ENCODE data around the gene HS3ST5. TPM values are rescaled to one million over a fixed set of nuclear protein-coding genes. Genes with fewer than 3 reads are reported as not detected.

The HS3ST5 gene
- total and polyA plus RNA-seq, 2 experiments from 2014 or later: 2.8 to 3.5 TPM

- Histone ChIP-seq H3K4me1 (ENCODE audit: insufficient read depth) (no peaks in the 10 kb centered on the region), H3K4me3 (no peak overlapping the region), H3K27ac (ENCODE audit: low read depth) (no peak overlapping the region), H3F3A (replicated peaks; ENCODE audit: low read depth) (no peaks in the 10 kb centered on the region), H4K20me1 (replicated peaks; ENCODE audit: insufficient read depth) (no peaks in the 10 kb centered on the region), H3K79me2 (replicated peaks; ENCODE audit: insufficient read depth) (no peaks in the 10 kb centered on the region), H3K9me2 (ENCODE audit: insufficient read depth) (no peaks in the 10 kb centered on the region; the same call in 1 of the 2 replicates), H3K27me3 (ENCODE audit: insufficient read depth) (no peaks in the 10 kb centered on the region), H2AFZ (no peak overlapping the region), H3K36me3 (ENCODE audit: insufficient read depth) (no peaks in the 10 kb centered on the region), H3K4me2 (no peak overlapping the region)
- Mint-ChIP-seq H3K4me1 (no peaks in the 10 kb centered on the region), H3K4me3 (no peak overlapping the region), H3K9me3 (peaks cover 3% of the 10 kb centered on the region; the same call in 1 of the 3 replicates), H3K27me3 (ENCODE audit: insufficient read depth, low read depth, poor library complexity) (no peaks in the 10 kb centered on the region), H3K27ac (no peak overlapping the region), H3K36me3 (ENCODE audit: low read depth) (no peaks in the 10 kb centered on the region)
- no peak for ATAC-seq
- DNase-seq (ENCODE audit: low spot score): no peak
- TF ChIP-seq ZNF114 (CRISPR knock-in tag; IDR thresholded peaks at IDR 0.05) (no peak), CREB1 (CRISPR knock-in tag; IDR thresholded peaks at IDR 0.05; ENCODE audit: low read depth) (no peak), POLR2AphosphoS5 (IDR thresholded peaks at IDR 0.05; ENCODE audit: low read depth) (no peak), ETS1 (IDR thresholded peaks at IDR 0.05) (no peak), STAT1 (IDR thresholded peaks at IDR 0.05; ENCODE audit: unreplicated experiment) (no peak), ZNF462 (CRISPR knock-in tag; IDR thresholded peaks at IDR 0.05) (no peak), CTCF (conservative IDR thresholded peaks at IDR 0.05; ENCODE audit: low read depth in 2 of 2) (no peak), EZH2phosphoT487 (IDR thresholded peaks at IDR 0.05; ENCODE audit: unreplicated experiment) (no peak), NANOG (IDR thresholded peaks at IDR 0.05; ENCODE audit: borderline replicate concordance) (no peak), EZH2 (IDR thresholded peaks at IDR 0.05; ENCODE audit: low read depth, unreplicated experiment) (no peak), JUNB (IDR thresholded peaks at IDR 0.05; ENCODE audit: unreplicated experiment) (no peak), REST (IDR thresholded peaks at IDR 0.05; ENCODE audit: unreplicated experiment) (no peak)
Measured at GRCh38 chr6:114030767-114031166, 312.1 kb downstream of the HS3ST5 start.

Measured in GM23338 (cell line).